ENCODE measurements around the gene HAS3.

Gene HAS3

GRCh38 chr16:69083306-69083941 is 22.0 kb upstream of the HAS3 start:
- Histone ChIP-seq H3K27ac (replicated peaks) (no peak overlapping the region), H3K27me3 (ENCODE audit: insufficient read depth, poor library complexity, severe bottlenecking) (no peaks in the 10 kb centered on the region), H3K4me3 (replicated peaks; ENCODE audit: insufficient read depth, low read length) (no peak overlapping the region)
- DNase-seq (ENCODE audit: low read depth in 1 of 2, low spot score in 1 of 2) = no peak
- TF ChIP-seq, protein P1, sequence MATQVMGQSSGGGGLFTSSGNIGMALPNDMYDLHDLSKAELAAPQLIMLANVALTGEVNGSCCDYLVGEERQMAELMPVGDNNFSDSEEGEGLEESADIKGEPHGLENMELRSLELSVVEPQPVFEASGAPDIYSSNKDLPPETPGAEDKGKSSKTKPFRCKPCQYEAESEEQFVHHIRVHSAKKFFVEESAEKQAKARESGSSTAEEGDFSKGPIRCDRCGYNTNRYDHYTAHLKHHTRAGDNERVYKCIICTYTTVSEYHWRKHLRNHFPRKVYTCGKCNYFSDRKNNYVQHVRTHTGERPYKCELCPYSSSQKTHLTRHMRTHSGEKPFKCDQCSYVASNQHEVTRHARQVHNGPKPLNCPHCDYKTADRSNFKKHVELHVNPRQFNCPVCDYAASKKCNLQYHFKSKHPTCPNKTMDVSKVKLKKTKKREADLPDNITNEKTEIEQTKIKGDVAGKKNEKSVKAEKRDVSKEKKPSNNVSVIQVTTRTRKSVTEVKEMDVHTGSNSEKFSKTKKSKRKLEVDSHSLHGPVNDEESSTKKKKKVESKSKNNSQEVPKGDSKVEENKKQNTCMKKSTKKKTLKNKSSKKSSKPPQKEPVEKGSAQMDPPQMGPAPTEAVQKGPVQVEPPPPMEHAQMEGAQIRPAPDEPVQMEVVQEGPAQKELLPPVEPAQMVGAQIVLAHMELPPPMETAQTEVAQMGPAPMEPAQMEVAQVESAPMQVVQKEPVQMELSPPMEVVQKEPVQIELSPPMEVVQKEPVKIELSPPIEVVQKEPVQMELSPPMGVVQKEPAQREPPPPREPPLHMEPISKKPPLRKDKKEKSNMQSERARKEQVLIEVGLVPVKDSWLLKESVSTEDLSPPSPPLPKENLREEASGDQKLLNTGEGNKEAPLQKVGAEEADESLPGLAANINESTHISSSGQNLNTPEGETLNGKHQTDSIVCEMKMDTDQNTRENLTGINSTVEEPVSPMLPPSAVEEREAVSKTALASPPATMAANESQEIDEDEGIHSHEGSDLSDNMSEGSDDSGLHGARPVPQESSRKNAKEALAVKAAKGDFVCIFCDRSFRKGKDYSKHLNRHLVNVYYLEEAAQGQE (IDR thresholded peaks at IDR 0.05; ENCODE audit: insufficient replicate concordance, low read depth) = no peak
- TF ChIP-seq GABPA (IDR thresholded peaks at IDR 0.05; ENCODE audit: low read depth) (no peak), SPI1 (IDR thresholded peaks at IDR 0.05; ENCODE audit: borderline replicate concordance, low read depth) (no peak), POLR2AphosphoS5 (IDR thresholded peaks at IDR 0.05; ENCODE audit: low read depth) (no peak)

DNA sequence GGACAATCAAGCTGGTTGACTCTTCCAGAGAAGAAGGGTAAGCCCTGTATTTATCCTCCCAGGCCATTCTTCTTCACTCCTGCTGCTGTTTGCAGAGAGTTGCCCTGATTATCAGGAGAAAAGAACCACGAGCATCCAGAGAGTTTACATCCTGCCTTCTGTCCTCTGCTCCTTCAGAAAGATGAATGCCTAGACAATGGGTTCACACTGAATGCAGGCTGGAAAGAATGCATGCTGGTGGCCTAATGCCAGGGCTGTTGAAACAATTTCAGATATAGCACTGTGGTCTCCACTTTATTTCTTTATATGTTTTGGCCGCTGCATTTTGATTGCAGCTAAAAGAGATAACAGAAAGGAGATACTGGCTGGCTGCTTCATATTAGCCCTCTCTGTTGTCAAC is 21.2 kb upstream of the HAS3 start:
- Histone ChIP-seq H3K27me3 (ENCODE audit: insufficient read depth, poor library complexity, severe bottlenecking) (no peaks in the 10 kb centered on the region), H3K27ac (replicated peaks) (no peak overlapping the region), H3K4me3 (replicated peaks; ENCODE audit: insufficient read depth, low read length) (no peak overlapping the region)
- DNase-seq (ENCODE audit: low read depth in 1 of 2, low spot score in 1 of 2) = no peak
- TF ChIP-seq POLR2AphosphoS5 (IDR thresholded peaks at IDR 0.05; ENCODE audit: low read depth) (no peak), CTCF (IDR thresholded peaks at IDR 0.05; ENCODE audit: insufficient read depth, low read length) (no peak), GABPA (IDR thresholded peaks at IDR 0.05; ENCODE audit: low read depth) (no peak)

- Histone ChIP-seq H3K27ac (replicated peaks) (no peak overlapping the region), H3K4me3 (replicated peaks; ENCODE audit: insufficient read depth, low read length) (no peak overlapping the region), H3K27me3 (ENCODE audit: insufficient read depth, poor library complexity, severe bottlenecking) (no peaks in the 10 kb centered on the region)
- TF ChIP-seq POLR2AphosphoS5 (IDR thresholded peaks at IDR 0.05; ENCODE audit: low read depth) (no peak), SPI1 (IDR thresholded peaks at IDR 0.05; ENCODE audit: borderline replicate concordance, low read depth) (no peak), CTCF (IDR thresholded peaks at IDR 0.05; ENCODE audit: insufficient read depth, low read length) (no peak), GABPA (IDR thresholded peaks at IDR 0.05; ENCODE audit: low read depth) (no peak)
- TF ChIP-seq, protein P1 (IDR thresholded peaks at IDR 0.05; ENCODE audit: insufficient replicate concordance, low read depth) = no peak
- DNase-seq (ENCODE audit: low read depth in 1 of 2, low spot score in 1 of 2) = no peak
Observed at GRCh38 chr16:69085032-69085695, 20.3 kb upstream of the HAS3 start.

GRCh38 chr16:69087161-69087581 is 18.3 kb upstream of the HAS3 start:
- Histone ChIP-seq H3K4me3 (replicated peaks; ENCODE audit: insufficient read depth, low read length) (no peak overlapping the region), H3K27ac (replicated peaks) (peak overlapping the region; percentile 68), H3K27me3 (ENCODE audit: insufficient read depth, poor library complexity, severe bottlenecking) (no peaks in the 10 kb centered on the region)
- DNase-seq (ENCODE audit: low read depth in 1 of 2, low spot score in 1 of 2) = peak in 1 of 2 experiments; percentile 69
- TF ChIP-seq GABPA (IDR thresholded peaks at IDR 0.05; ENCODE audit: low read depth) (no peak), SPI1 (IDR thresholded peaks at IDR 0.05; ENCODE audit: borderline replicate concordance, low read depth) (no peak), POLR2AphosphoS5 (IDR thresholded peaks at IDR 0.05; ENCODE audit: low read depth) (no peak), CTCF (IDR thresholded peaks at IDR 0.05; ENCODE audit: insufficient read depth, low read length) (no peak)
- TF ChIP-seq, protein P1 (IDR thresholded peaks at IDR 0.05; ENCODE audit: insufficient replicate concordance, low read depth) = no peak
